A673 (cell line): ENCODE measurements around the gene ESR1.

Source experiments
- EZH2 ChIP-seq: fragments of 200-600 bp; sonication (generic); IDR thresholded peaks from 2 replicates; pipeline ENCODE4 v1.6.1; 2017; ENCODE audit warnings: borderline replicate concordance, low read depth, mild to moderate bottlenecking, mixed read lengths, antibody characterized with exemption, low read length; ENCODE audit not compliant: poor library complexity, severe bottlenecking
- TF ChIP-seq, protein P1 (sequence below): fragments of 300-800, 200-600 bp; sonication (generic); conservative IDR thresholded peaks from 2 replicates; pipeline ENCODE4 v1.5.1; 2017; ENCODE audit warnings: low read depth, mild to moderate bottlenecking, antibody characterized with exemption, low read length, moderate library complexity, mixed read lengths

DNA sequence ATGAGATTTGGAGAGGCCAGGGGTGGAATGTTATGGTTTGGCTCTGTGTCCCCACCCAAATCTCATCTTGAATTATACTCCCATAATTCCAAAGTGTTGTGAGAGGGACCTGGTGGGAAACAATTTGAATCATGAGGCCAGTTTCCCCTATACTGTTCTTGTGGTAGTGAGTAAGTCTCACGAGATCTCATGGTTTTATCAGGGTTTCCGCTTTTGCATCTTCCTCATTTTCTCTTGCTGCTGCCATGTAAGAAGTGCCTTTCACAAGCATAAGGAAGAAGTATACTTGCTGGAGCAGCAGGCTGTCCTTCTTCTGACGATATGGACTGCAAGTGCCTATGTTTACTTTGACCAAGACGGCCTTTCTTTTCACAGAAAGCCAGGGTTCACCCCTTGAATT, 270.5 kb downstream of the ESR1 start:
- TF ChIP-seq, protein P1, sequence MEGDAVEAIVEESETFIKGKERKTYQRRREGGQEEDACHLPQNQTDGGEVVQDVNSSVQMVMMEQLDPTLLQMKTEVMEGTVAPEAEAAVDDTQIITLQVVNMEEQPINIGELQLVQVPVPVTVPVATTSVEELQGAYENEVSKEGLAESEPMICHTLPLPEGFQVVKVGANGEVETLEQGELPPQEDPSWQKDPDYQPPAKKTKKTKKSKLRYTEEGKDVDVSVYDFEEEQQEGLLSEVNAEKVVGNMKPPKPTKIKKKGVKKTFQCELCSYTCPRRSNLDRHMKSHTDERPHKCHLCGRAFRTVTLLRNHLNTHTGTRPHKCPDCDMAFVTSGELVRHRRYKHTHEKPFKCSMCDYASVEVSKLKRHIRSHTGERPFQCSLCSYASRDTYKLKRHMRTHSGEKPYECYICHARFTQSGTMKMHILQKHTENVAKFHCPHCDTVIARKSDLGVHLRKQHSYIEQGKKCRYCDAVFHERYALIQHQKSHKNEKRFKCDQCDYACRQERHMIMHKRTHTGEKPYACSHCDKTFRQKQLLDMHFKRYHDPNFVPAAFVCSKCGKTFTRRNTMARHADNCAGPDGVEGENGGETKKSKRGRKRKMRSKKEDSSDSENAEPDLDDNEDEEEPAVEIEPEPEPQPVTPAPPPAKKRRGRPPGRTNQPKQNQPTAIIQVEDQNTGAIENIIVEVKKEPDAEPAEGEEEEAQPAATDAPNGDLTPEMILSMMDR: no peak
- no peak for TF ChIP-seq EZH2
